GM21619 (cell line): ENCODE measurements around the gene ZNF83.
"Not testable (repeated sequence)": the region's sequence is repeated elsewhere in the genome, so short reads cannot be mapped to it uniquely, and the experiment has no call there.

Source experiments
- ATAC-seq: cut with Tn5 transposase; IDR thresholded peaks from one replicate; pipeline ENCODE4 v1.9.1; 2021; ENCODE audit not compliant: unreplicated experiment

Gene ZNF83

GRCh38 chr19:52570000-52570861 lies 67.9 kb downstream of the ZNF83 start, which contains the start of gene ZNF701:
Gene ZNF701, plus strand, starts transcription at chr19:52570287. Its CDS starts 3,861 bp downstream, at chr19:52574148.
- ATAC-seq: peak; percentile 89

DNA sequence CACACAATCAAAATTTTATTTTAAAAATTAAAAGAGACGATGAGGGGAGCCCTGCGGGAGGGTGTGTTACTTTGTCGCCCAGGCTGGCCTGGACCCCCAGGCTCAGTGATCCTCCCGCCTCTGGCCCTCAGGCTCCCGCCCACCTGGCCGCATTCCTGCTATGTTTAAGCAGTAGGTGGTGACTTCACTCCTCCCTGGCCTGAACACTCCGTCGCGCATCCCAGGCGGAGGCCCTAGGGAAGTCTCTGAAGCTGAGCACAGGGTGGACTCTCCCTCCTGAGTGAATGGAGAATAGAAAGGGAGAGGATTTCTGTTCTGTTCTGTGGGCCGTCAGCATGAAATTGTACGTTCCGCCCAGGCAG lies 68.5 kb downstream of the ZNF83 start:
- ATAC-seq: not testable (repeated sequence)

DNA sequence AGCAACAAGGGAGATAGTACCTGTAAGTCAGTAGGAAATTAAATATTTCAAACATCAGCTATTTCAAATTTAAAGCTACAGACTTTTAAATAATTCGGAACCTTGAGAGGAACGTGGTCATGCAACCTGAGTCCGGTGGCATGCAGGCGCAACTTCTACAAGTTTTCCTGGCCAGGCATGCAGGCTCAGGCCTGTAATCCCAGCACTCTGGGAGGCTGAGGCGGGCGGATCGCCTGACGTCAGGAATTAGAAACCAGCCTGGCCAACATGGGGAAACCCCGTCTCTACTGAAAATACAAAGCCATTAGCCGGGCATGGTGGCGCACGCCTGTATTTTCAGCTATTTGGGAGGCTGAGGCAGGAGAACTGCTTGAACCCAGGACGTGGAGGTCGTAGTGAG lies 70.2 kb downstream of the ZNF83 start:
- ATAC-seq: no peak

- no peak for ATAC-seq
Observed at GRCh38 chr19:52566588-52566987, 71.6 kb downstream of the ZNF83 start.

DNA sequence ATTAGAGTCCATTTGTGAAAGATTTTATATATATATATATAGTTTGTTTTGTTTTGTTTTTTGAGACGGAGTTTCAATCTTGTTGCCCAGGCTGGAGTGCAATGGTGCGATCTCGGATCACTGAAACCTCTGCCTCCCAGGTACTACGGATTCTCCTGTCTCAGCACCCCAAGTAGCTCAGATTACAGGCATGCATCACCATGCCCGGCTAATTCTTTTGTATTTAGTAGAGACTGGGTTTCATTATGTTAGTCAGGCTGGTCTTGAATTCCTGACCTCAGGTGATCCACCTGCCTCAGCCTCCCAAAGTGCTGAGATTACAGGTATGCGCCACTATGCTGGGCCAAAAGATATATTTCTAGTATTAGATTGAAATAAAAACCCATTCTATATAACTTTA lies 72.0 kb downstream of the ZNF83 start:
- no peak for ATAC-seq
